Fibroblast of pulmonary artery (primary cell): ENCODE measurements around the gene ACO2.

Source experiments
- DNase-seq: peaks from one replicate; pipeline ENCODE4 v3.0.0-alpha.2; 2010; ENCODE audit warnings: low read depth
- H3K4me3 ChIP-seq: replicated peaks from 2 replicates; pipeline ENCODE4 v1.5.1; 2011; ENCODE audit warnings: low read depth, mild to moderate bottlenecking, control low read depth, low read length, moderate library complexity
- TF ChIP-seq, protein P1 (sequence below): IDR thresholded peaks from 2 replicates; pipeline ENCODE4 v1.5.1; 2011; ENCODE audit warnings: mild to moderate bottlenecking, control low read depth, low read length, inconsistent platforms; ENCODE audit errors: missing control alignments

Gene ACO2

DNA sequence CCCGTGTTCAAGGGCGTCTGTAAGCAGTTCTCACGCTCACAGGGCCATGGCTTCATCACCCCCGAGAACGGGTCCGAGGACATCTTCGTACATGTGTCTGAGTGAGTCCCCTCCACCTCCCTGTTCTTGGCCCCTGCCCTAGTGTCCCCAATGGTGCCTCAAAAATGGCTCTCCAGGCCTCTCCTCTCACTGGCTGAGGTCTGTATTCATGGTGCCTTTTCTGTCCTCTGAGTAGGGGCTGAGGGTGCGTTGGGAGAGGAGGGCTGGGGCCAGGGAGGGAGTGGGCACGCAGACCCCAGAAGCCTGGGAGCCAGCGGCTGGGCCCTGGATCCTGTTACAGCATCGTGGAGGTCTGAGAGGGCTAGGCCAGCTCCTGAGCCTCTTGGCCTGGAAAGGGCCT, 104.8 kb downstream of the ACO2 start:
- TF ChIP-seq, protein P1, sequence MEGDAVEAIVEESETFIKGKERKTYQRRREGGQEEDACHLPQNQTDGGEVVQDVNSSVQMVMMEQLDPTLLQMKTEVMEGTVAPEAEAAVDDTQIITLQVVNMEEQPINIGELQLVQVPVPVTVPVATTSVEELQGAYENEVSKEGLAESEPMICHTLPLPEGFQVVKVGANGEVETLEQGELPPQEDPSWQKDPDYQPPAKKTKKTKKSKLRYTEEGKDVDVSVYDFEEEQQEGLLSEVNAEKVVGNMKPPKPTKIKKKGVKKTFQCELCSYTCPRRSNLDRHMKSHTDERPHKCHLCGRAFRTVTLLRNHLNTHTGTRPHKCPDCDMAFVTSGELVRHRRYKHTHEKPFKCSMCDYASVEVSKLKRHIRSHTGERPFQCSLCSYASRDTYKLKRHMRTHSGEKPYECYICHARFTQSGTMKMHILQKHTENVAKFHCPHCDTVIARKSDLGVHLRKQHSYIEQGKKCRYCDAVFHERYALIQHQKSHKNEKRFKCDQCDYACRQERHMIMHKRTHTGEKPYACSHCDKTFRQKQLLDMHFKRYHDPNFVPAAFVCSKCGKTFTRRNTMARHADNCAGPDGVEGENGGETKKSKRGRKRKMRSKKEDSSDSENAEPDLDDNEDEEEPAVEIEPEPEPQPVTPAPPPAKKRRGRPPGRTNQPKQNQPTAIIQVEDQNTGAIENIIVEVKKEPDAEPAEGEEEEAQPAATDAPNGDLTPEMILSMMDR = no peak
- no peak for DNase-seq
- H3K4me3 ChIP-seq = no peak overlapping the region

DNA sequence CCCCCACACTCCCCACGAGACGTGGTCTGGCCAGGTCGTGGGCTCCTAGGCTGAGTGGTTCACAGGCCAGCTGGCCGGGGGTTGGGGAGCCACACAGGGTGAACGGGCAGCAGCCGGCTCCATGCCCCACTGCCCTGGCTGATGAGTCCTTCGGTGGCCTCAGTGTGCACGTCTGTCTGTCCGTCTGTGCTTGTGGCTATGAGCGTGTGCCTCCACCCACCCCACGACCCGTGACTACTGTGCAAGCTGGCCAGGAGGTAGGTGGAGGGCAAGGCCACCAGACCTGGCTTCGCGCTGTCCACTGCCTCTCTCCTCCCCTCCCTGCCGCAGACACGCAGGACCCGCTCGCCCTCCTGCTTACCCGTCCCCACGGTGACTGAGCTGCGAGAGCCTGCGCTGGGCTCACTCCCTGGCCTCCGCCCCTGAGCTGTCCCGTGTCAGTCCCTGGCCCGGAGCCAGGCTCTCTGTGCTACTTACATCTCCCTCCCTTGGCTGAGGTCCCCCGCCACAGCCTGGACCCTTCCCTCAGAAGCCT, 106.0 kb downstream of the ACO2 start:
- TF ChIP-seq, protein P1 = no peak
- no peak overlapping the region for H3K4me3 ChIP-seq
- DNase-seq = no peak

DNA sequence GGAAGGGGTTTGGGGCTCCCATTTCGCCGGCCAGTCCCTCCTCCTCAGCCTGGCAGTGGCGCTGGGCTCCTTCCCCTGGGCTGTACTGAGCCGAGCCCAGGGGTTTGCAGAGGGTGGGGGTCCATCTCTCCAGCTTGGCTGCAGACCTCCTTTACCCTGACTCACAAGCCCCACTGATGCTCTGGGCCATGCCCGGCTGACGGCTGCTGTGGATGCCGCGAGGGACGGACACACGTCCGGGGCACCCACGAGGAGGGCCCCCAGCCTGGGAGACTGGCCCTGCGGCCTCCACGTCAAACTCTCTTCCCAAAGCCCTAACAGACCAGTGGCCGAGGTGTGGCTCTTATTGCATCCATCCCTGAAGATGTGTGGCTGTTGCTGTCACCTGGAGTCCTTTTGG, 106.6 kb downstream of the ACO2 start:
- no peak for DNase-seq
- no peak overlapping the region for H3K4me3 ChIP-seq
- TF ChIP-seq, protein P1 = no peak

DNA sequence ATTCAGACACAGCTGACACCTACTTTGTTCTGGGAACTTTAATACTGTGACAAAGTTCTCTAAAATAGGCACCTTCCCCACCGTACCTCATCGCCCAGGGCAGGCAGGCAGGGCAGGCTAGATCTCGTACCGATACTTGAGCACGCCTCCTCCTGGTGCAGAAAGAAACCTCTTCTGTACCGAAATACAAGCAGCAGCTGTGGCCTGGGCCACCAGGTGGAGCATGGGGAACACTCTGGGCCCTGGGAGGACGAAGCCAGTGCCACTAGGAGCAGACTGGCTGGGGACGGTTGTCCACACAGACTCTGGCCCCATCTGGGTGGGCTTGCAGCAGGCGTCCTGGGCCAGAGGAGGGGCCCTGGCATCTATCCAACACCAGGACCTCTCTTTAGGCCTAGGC, 108.0 kb downstream of the ACO2 start:
- DNase-seq = peak; percentile 45
- TF ChIP-seq, protein P1 = peak; percentile 60
- H3K4me3 ChIP-seq = no peak overlapping the region

DNA sequence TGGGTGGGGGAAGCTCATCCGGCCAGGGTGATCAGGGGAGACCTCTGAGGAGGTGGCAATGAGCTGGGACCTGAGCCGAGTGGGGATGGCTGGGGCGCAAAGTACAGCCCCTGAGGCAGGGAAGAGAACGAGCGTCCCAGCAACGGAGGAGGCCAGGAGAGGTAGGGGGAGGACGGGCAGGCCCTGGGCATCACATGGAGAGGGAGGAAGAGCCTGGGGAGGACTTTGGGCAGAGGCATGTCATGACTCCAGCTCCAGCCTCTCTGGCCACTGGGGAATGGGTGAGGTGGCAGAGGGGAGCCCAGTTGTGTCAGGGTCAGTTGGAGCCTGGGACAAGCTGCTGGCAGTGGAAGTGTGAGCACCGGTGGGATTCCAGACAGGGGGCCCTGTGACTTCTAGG, 109.2 kb downstream of the ACO2 start:
- no peak overlapping the region for H3K4me3 ChIP-seq
- DNase-seq = no peak
- TF ChIP-seq, protein P1 = no peak
